ENCODE measurements around the gene KIF26A. TPM values are rescaled to one million over a fixed set of nuclear protein-coding genes. Genes with fewer than 3 reads are reported as not detected.
"Not testable (repeated sequence)": the region's sequence is repeated elsewhere in the genome, so short reads cannot be mapped to it uniquely, and the experiment has no call there.

The KIF26A gene
- total and polyA plus RNA-seq, 7 donors = 0.99 to 3.2 (median 1.8) TPM

- Histone ChIP-seq H3K4me1 (no peaks in the 10 kb centered on the region), H3K4me3 (no peak overlapping the region), H3K9me3 (no peaks in the 10 kb centered on the region), H3K27ac (no peak overlapping the region), H3K36me3 (ENCODE audit: insufficient read depth in 1 of 2, low read depth in 1 of 2) (no peaks in the 10 kb centered on the region), H3K27me3 (ENCODE audit: insufficient read depth in 3 of 3, low read length in 2 of 3) (peaks cover 0 to 25% (median 7%) of the 10 kb centered on the region in 3 donors)
- ATAC-seq (no peak), DNase-seq (no peak)
- no peak for TF ChIP-seq CTCF (IDR thresholded peaks at IDR 0.05)
- WGBS, 3 donors = 95 to 99% (median 98%) methylated on average over 2 of the region's 2 CpGs
- intact Hi-C loops (cut with DNase I) = no loop called here
Observed at GRCh38 chr14:104204660-104205149, 66.3 kb downstream of the KIF26A start.

- Histone ChIP-seq H3K27me3 (ENCODE audit: insufficient read depth in 3 of 3, low read length in 2 of 3) (peaks cover 0 to 28% (median 7%) of the 10 kb centered on the region in 3 donors), H3K36me3 (ENCODE audit: insufficient read depth in 1 of 2, low read depth in 1 of 2) (no peaks in the 10 kb centered on the region), H3K27ac (no peak overlapping the region), H3K4me1 (no peaks in the 10 kb centered on the region), H3K4me3 (no peak overlapping the region), H3K9me3 (no peaks in the 10 kb centered on the region)
- DNase-seq (no peak), ATAC-seq (no peak)
- TF ChIP-seq CTCF (IDR thresholded peaks at IDR 0.05) = no peak
- intact Hi-C loops (cut with DNase I) = no loop called here
- 62 to 67% (median 66%) methylated on average over 5 to 6 of the region's 6 CpGs for whole genome bisulfite sequencing, 3 donors
Observed at GRCh38 chr14:104205781-104206180, 67.4 kb downstream of the KIF26A start.

GRCh38 chr14:104206281-104206904 lies 68.0 kb downstream of the KIF26A start:
- no peaks in the 10 kb centered on the region for H3K36me3 ChIP-seq (ENCODE audit: insufficient read depth in 1 of 2, low read depth in 1 of 2)
- peaks cover 0 to 25% (median 6%) of the 10 kb centered on the region in 3 donors for H3K27me3 ChIP-seq (ENCODE audit: insufficient read depth in 3 of 3, low read length in 2 of 3)
- DNase-seq = no peak
- H3K9me3 ChIP-seq = no peaks in the 10 kb centered on the region
- intact Hi-C loops (cut with DNase I) = no loop called here
- no peak overlapping the region for H3K27ac ChIP-seq
- ATAC-seq = no peak
- H3K4me1 ChIP-seq = no peaks in the 10 kb centered on the region
- no peak overlapping the region for H3K4me3 ChIP-seq
- 38 to 52% (median 38%) methylated on average over 13 to 15 of the region's 15 CpGs for WGBS, 3 donors
- no peak for TF ChIP-seq CTCF (IDR thresholded peaks at IDR 0.05)

- WGBS, 3 donors = 88 to 90% (median 89%) methylated on average over 21 to 22 of the region's 22 CpGs
Observed at GRCh38 chr14:104207142-104208014, 69.0 kb downstream of the KIF26A start.

GRCh38 chr14:104208015-104208295 lies 69.6 kb downstream of the KIF26A start:
- H3K4me1 ChIP-seq; intact Hi-C loops (cut with DNase I); H3K4me3 ChIP-seq; H3K9me3 ChIP-seq; DNase-seq; H3K27ac ChIP-seq; H3K36me3 ChIP-seq (ENCODE audit: insufficient read depth in 1 of 2, low read depth in 1 of 2); ATAC-seq: not testable (repeated sequence)
- peaks cover 0 to 23% (median 6%) of the 10 kb centered on the region in 3 donors for H3K27me3 ChIP-seq (ENCODE audit: insufficient read depth in 3 of 3, low read length in 2 of 3)
- WGBS, 3 donors = 90 to 92% (median 92%) methylated on average over 12 to 13 of the region's 13 CpGs

More at GRCh38 chr14:104207142-104208014, 69.0 kb downstream of the KIF26A start:
- intact Hi-C loops (cut with DNase I) = no loop called here
- no peaks in the 10 kb centered on the region for H3K9me3 ChIP-seq
- H3K27me3 ChIP-seq (ENCODE audit: insufficient read depth in 3 of 3, low read length in 2 of 3) = peaks cover 0 to 23% (median 7%) of the 10 kb centered on the region in 3 donors
- H3K36me3 ChIP-seq (ENCODE audit: insufficient read depth in 1 of 2, low read depth in 1 of 2) = no peaks in the 10 kb centered on the region
- DNase-seq (no peak), ATAC-seq (no peak)
- H3K27ac ChIP-seq = no peak overlapping the region
- no peak overlapping the region for H3K4me3 ChIP-seq
- no peak for TF ChIP-seq CTCF (IDR thresholded peaks at IDR 0.05)
- H3K4me1 ChIP-seq = no peaks in the 10 kb centered on the region

GRCh38 chr14:104208331-104208730 lies 69.9 kb downstream of the KIF26A start:
- H3K4me3 ChIP-seq; H3K36me3 ChIP-seq (ENCODE audit: insufficient read depth in 1 of 2, low read depth in 1 of 2); ATAC-seq; H3K9me3 ChIP-seq; H3K4me1 ChIP-seq; H3K27ac ChIP-seq; intact Hi-C loops (cut with DNase I): not testable (repeated sequence)
- 95 to 98% (median 97%) methylated on average over 17 to 21 of the region's 21 CpGs for WGBS, 3 donors
- H3K27me3 ChIP-seq (ENCODE audit: insufficient read depth in 3 of 3, low read length in 2 of 3) = peaks cover 0 to 25% (median 6%) of the 10 kb centered on the region in 3 donors
- peak in 1 of 2 donors; percentile 28 for DNase-seq

- DNase-seq; intact Hi-C loops (cut with DNase I); H3K9me3 ChIP-seq; H3K4me3 ChIP-seq; H3K4me1 ChIP-seq; H3K27ac ChIP-seq; H3K36me3 ChIP-seq (ENCODE audit: insufficient read depth in 1 of 2, low read depth in 1 of 2); ATAC-seq: not testable (repeated sequence)
- peaks cover 0 to 32% (median 9%) of the 10 kb centered on the region in 3 donors for H3K27me3 ChIP-seq (ENCODE audit: insufficient read depth in 3 of 3, low read length in 2 of 3)
- WGBS, 3 donors = 90 to 97% (median 97%) methylated on average over 12 to 15 of the region's 15 CpGs
Observed at GRCh38 chr14:104209071-104209470, 70.7 kb downstream of the KIF26A start.

All from psoas muscle (tissue), 8 donors.